Ovary (tissue), 3 donors: ENCODE data around the gene TRMT2A.

Experiments
- CTCF ChIP-seq, 3 donors: fragments of 450-650 bp in 2 of 3; fragments of 200-600 bp in 1 of 3; IDR thresholded peaks; one replicate each; pipeline versions ENCODE4 v1.5.1 to v1.8.0; 2016 to 2022; ENCODE audit warnings: antibody characterized with exemption in 3 of 3, mild to moderate bottlenecking in 1 of 3
- POLR2A ChIP-seq: fragments of 450-650 bp; IDR thresholded peaks from one replicate; pipeline ENCODE4 v1.6.1; 2017; ENCODE audit warnings: antibody characterized with exemption, mild to moderate bottlenecking, moderate library complexity
- donor health status: DM: no; HTN: no; CAD: no.

DNA sequence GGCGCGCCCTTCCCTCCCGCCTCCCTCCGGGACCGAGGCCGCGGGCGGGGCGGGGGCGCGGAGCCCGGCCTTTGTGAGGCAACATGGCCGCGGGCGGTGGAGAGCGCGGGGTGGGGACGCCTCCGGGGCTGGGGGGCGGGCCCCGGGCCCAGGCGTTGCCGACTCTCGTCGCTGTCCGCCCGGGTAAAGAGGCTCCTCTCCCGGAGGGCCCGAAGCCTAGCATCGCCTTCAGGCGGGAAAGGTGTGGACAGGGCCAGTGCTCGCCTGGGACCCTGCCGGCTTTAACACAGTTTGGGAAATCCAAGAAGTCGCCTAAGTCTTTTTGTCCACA lies 36.6 kb downstream of the TRMT2A start:
- TF ChIP-seq POLR2A = no peak
- no peak for TF ChIP-seq CTCF (IDR thresholded peaks at IDR 0.05)
